HG03196 (cell line): ENCODE measurements around the gene CABLES2.
"Not testable (repeated sequence)": the region's sequence is repeated elsewhere in the genome, so short reads cannot be mapped to it uniquely, and the experiment has no call there.

ENCODE experiments used
- ATAC-seq: cut with Tn5 transposase; IDR thresholded peaks from one replicate; pipeline ENCODE4 v1.9.1; 2021; ENCODE audit not compliant: unreplicated experiment

CABLES2 gene

DNA sequence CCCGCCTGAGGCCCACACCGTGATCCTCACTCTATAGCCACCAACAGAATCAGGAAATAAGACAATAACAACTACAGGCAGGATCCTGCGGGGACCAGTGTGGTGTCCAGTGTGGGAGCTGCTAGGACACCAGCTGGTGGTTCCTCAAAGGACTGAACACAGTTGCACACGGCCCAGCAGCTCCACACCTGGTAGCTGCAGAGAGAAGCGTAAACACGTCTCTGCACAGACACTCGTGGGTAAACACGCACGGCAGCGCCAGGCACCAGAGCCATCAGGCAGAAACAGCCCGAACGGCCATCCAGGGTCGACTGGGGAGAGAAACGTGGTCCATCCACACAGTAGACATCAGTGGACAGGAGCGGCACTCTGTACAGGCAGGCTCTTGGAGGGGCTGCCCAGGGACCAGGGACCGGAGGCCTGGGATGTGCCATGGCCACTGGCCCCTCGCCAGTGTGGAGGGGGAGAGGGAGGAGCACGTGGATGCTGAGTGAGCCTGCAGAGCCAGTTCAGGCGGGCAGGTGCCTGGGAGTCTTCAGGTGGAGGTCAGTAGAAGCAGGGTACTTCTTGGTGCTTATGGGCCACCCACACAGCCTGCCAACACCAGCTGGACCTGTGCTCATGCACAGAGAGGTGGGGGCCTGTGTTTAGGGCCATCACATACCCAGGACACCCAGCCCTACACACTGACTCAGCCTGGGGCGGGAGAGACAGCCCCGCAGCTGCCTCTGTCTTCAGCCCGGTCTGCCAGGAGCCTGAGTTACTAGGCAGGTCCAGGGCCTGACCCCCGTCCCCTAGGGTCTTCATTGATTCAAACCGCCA, 32.5 kb downstream of the CABLES2 start:
- ATAC-seq, result no peak

DNA sequence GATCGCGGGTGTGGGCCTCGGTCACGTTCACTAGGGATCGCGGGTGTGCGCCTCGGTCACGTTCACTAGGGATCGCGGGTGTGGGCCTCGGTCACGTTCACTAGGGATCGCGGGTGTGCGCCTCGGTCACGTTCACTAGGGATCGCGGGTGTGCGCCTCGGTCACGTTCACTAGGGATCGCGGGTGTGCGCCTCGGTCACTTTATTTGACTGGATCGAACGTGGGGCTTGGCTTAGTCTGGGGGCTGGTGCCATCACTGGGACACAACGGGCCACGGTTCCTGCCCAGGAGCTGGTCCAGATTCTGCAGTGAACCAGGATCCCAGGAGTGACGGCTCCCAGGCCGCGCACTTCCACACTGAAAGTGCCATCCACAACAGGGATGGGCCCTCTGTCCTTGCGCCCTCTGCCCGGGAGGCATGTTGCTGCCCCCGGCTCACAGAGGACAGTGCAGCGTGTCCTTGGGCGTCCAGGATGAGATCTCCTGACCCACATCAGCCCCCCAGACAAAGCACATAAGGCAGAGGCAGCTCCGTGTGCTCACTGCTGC, 33.4 kb downstream of the CABLES2 start:
- ATAC-seq, result not testable (repeated sequence)

DNA sequence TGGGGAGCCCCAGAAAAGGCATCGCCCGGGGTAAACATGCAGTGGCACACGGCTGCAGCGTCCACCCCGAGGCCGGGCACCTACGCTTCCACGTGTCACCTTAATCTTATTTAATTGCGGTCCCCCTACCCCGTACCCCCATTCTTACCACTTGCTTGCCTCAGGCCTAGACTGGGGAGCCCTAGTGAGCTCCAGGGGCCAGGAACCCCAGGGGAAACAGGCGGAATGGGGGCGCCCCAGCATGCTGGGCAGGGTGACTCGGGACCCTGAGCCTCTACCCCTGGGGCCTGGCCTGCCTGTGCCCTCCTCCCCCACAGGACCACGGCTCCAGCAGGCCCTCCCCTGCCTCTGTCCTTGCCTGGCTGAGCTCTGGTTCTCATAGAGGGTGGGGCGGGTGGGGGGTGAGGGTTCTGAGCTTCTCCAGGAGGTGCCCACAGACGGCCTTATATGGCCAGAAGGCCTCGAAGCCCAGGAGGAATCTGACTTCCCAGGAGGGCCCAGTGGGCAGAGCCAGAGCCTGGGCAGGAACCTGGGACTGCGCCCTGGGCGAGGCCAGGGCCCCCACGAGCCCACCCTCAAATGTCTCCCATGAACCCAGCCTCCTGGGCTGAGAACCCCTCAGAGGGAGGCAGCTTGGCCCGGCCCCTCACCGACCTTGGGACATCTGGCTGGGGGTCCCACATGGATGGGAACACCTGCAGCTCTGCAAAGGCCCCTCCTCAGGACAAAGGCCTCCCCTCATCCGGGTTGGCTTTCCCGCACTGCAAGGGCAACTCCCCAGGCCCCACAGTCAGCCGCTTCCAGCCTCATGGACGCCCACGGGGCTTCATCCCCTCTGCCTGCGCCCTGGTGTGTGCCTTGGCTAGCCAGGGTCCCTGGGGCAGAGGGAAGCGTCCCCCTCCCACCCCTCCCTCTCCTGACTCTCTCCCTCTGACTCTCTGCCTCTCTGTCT, 34.8 kb downstream of the CABLES2 start:
- no peak for ATAC-seq

DNA sequence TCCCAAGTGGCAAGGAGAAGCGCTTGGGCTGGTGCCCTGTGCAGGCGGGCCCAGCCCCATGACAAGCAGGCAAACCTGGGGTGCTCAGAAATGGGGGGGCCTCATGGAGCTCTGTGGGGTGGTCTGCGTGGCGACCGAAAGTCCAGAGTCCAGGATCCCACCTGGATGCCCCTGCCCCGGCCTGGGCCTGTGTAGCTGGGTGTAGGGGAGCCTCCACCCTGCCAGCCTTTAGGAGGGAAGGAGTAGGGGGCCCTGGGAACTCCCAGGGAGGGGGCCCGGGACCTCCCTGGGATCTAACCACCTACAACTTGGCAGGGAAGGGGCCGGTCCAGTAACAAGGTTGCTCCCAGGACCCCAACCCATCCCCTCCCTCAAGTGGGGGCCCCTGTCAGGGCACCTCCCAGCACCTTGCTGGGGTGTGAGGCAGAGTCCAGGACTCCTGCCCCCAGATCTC, 35.5 kb downstream of the CABLES2 start:
- no peak for ATAC-seq

DNA sequence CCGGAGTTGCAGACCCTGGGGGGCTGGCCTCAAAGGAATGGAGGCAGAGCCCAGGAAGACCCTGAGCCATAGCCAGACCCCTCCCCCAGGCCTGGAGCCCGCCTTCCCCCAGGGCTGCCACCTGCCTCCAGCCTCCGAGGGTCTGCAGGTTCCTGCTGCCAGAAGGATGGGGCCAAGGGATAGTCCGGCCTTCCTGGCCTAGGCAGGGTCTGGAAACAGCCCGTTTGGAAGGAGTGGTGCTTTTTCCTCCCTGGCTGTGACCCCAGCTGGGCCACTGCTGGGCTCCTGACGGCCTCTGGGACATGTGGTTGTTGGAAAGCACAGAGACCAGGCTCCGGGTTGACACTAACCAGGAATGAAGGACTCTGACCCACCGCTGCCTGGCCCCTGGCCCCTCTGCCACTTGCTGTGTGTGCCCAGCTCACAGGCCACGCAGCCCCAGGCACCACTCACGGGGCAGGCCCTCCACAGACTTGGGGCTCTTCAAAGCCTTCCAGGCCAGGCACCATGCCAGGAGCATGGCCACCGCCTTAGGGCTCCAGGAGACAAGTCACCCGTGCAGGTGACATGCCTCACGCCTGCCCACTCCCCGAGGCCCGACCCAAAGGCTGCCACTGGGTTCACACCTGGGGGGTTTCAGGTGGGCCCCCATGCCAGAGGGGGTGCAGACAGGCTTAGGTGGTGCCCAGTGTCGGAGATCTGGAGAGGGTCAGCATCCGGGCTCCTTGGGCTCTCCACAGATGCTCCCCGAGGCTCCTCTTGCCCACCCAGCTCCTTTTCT, 36.1 kb downstream of the CABLES2 start:
- no peak for ATAC-seq

DNA sequence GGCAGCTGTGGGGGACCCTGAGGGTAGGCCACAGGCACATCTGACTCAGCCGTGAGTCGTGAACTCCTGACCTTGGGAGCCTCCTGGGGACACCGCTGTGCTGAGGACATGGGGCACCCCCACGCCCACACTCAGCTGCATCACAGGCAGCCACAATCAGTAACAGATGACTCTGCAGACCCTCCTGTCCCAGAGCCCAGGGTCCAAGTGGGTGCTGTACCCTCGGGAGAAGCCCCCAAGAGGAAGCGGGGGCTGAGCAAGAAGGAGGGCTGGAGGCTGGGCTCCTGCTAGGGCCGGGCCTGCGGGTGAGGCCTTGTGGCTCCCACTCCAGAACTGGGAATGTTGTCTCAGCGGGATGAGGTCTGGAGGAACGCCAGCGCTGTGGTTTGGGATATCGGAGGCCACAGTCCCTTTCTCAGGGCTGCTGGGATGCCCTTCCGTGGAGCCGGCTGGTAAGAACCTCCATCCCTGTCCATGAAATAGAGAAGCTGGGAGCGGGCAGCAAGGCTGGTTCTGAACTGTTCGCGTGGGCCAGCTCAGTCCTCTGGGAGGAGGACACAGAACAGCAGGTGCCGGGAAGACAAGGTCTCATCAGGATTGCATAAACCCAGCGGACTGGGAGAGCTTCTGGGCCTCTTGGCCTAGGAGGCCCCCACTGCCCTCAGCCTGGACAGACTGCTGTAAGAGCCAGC, 36.8 kb downstream of the CABLES2 start:
- ATAC-seq, result no peak

DNA sequence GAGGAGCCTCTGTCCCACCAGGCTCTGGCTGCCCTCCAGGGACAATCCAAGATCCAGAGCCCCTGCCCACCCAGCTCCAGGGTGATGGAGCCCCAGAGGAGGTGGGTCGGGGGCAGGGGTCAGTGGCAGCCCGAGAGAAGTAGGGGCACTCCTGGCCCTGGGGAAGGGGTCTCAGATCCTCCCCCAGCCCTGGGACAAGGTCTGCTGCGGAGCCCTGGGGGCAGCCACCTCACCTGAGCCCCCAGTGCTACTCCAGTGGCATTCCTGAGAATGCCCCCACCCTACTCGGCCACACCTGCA, 37.3 kb downstream of the CABLES2 start:
- ATAC-seq, result no peak

DNA sequence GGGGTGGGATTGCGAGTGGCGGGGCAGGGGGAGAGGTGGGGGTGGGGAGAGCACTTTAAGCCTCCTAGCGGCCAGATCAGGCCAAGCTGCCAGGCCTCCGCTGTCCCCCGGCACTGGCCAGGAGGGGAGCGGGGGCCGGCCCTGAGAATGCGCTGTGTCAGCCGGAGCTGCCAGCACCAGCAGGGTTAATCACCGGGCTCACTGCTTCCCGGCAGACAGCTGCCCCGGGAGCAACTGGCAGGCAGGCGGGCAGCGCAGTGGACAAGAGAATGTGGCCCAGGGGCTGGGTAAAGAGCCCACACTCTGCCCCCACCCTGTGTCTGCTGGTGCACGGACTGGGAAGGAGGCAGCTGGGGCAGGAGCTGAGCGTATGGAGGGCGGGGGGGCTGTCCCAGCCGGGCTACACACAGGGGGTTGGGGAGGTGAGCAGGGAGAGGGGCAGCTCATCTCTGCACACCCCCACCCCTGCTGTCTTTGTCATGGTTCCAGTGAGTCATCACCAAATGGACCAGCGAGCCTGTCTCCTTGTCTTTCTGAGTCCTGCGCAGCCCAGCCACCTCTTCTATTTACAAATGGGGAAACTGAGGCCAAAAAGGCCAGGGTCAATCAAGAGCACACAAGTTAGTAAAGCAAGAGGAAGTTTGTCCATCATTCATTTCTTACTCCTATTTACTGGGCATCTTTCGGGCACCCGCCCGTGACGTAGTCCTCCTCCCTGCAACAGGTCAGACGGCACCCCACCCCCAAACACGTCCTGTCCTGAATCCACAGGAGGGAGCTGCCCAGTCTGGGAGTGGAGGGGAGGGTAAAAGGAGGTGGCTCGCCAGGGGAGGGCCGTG, 37.9 kb downstream of the CABLES2 start:
- no peak for ATAC-seq

DNA sequence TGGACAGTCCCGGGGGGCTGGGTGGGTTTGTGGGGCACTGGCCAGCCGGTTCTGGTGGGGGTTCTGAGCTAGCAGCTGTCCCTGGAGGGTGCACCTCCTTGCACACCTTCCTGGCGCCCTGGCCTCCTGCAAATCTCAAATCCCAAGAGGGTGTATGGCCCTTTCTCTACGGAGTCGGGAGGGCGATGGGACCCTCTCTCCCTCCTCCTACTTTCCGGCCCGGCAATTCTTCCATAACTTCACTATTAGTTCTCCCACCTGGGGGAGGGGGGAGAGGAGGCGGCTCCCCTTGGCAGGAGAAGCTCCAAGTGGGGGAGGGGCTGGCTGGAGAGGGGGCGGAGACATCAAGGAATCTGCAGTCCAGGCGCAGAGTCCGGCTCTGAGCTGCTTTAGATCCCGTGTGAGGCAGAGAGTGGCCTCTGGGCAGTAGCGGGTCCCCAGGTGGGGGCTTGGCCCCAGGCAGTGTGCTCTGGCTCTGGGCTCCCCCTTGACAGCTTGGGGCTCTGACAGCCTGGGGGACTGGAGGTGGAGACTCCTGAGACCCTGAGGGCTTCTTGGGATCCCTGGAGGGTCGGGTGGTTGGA, 38.6 kb downstream of the CABLES2 start:
- ATAC-seq, result no peak

DNA sequence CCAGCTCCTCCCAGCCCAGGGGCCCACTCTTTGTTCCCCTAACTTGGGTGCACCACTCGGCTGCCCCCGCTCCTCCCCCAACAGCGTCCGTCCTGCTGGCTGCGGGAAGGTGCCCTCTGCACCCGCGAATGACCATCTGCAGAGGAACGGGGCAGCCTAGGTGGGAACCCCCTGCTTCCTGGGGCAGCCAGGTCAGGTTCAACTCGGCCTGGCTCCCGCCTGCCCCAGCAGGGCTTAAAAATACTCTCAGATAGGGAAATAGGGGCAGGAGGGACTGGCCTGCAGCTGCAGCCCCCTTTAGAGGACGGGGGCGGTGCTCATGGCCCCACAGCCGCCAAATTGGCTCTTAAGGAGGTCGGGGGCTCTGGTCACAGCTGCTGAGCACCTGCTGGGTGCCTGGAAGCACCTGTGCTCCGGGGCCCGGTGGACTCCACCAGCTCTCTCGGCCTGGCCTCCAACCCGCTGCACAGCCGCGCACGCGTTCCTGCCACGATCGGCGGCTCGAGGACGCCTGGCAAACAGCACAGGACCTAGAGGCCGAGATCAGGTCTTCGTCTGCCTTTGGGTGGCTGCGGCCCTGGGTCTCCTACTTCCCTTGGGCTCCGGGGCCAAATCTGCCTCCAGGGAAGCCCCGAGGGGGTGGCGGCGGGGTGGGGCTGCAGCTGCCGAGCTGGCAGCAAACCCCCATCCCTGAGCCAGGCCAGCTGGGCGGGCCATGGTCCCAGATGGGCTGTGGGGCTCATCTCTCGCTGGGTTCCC, 39.3 kb downstream of the CABLES2 start:
- ATAC-seq, result no peak

DNA sequence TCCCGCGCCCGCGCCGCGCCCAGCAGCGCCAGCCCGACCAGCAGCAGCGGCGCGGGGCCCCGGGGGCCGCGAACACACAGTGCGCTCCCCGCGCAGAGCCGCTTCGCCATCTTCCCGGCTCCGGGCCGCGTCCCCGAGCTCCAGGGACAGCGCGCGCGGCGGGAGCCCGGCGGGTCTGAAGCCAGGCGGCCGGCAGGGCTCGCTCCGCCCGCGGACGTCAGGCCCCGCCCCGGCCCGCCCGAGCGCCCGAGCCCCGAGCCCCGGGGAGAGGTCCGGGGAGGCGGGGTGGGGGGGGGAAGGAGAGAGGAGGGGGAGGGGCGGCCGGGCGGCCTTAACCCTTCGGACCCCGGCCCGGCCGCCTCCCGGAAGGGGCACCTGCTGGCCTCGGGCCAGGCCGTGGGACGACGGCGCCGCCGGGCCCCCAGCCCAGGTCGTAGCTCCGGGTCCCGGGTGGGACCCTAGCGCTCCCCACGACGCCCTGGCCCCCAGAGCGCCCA, 39.9 kb downstream of the CABLES2 start, which contains the start of gene LAMA5:
TSS of gene LAMA5 (minus strand) at position 177 of the 497 bp plus-strand sequence. CDS start at position 110, 67 bp downstream.
- ATAC-seq, result no peak

DNA sequence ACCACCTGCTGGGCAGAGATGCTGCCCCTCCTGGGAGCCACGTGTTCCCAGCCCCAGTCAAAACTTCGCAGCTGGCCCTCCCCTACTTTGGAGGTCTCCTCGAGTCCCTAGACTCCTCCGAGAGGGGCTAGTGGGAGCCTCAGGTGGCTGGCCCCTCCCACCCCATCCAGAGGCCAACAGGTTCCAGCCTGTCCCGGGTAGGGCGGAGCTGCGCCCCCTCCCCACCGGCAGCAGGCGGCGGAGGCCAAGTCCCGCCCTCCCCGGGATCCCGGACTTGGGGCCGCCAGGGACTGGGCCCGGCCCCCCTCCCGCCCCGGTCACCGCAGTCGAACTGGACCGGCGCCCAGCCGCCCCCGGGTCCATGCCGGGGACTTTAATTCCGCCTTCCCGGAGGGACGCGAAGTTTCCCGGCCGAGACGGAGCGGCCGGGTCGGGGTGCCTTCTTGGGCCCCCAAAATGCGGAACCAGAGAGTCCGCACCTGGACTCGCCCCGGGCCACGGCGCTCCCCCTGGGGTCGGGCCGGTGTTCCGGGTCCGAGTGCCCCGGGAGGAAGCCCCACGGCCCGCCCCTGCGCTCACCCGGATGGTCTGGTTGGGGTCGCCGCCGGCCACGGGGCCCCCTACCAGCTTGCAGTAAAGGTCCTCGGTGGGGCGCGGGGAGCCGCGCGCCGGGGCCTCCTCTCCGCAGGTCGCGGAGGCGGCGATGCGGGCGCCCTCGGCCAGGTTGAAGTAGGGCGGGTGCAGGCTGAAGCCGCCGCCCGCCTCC, 40.5 kb downstream of the CABLES2 start:
- ATAC-seq, result no peak

DNA sequence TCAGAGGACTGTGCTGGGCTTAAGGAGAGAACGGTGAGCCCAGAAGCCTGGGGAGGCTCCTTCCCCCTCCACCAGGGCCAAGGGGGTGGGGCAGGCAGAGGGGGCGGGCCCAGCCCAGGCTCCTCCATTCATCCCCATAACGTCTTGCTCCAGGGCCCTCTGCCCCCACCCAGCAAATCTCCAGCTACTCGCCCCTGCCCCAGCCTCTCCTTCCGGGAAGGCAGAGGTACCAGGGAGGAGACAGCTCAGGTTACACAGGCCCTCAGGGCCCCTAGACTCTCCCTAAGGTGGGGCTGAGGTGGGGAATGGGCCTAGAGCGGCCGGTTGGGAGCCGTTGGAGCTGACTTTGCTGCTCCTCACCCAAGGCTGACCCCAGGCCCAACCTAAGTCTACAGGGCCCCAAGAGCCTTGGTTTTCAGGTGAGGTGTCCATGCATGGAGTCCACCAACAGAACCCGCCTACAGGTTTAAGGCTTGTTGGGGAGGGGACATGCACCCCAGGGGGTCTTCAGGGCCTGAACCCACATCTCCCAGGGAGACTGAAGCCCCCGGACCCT, 41.2 kb downstream of the CABLES2 start:
- no peak for ATAC-seq

DNA sequence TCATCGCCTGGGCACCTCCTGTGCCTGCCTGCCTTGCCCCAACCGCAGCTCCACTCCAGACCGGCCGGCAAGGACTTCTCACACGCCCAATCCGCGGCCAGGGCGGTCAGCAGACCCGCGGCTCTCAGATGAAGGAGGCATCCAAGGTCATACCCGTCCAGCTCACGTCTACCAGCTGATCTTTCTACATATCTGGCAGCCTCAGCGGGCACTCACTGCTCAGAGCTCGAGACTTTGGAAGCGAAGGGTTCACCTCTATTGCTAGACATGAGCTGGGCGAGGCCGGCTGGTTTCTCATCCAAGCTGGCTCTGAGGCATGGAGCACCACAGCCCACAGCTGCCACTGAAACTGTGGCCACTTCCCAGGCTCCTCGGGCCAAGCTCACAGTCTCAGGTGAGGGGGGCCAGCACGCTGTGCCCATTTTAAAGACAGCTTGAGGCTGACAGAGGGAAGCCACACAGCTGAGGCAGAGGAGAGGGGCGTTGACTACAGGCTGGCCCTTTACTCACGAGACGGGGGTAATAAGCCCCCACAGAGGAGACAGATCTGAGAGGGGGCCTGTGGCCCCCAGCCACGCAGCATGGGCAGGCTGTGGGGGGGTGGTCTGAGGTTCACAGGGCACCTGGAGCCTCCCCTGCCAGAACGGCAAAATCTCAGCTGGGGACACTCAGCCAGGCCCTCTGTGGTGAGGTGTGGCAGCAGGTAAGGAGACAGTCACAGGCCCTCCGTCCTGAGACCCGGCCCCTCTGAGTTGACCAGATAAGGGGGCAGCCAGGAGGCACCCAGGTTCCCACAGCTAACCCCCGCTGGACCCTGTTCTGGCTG, 42.0 kb downstream of the CABLES2 start:
- no peak for ATAC-seq

DNA sequence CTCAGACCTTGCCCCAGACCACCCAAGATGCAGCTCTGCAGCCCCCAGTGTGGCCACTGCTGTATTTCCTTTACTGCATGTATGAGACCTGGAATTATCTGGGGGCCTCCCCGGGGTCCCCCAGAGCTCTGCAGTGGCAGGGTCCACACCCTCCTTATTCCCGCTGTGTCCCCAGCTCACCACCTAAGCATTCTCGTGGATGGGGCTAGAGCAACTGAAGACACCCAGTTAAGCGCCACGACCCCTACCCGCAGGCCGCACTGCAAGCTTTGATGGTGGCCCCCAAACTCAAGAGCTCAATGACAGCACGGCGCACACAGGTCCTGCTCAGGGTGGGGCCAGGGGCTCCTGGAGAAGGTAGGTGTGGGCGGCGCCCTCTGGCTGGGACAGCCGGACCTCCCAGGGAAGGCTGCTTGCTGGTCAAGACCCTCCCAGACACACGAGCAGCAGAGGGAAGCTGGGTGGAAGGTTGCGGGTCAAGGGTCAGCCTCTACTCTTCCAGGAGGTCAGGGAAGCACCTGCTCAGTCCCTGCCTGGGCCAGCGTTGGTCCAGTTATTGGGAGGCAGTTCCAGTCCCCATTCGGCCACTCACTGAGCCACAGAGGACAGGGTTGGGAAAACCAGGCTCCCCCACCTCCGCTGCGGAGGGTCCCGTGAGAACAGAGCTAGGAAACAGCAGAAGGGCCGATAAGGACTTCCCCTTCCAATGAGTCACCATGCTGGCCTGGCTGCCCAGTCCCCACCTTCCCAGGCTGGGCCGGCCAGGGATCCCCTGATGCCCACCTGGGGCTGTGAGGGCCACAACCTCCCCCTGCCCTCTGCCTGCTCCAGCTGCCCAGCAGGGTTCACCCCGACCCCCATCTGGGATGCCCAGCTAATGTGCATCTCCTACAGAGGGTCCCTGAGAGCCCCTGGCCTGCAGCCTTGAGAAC, 42.9 kb downstream of the CABLES2 start:
- no peak for ATAC-seq
